Amniotic stem cell (primary cell): ENCODE results near the gene GRID1.

Source experiments
- DNase-seq: peaks from one replicate; lab custom pipeline; 2025; lab: John Stamatoyannopoulos, UW

GRID1 gene

DNA sequence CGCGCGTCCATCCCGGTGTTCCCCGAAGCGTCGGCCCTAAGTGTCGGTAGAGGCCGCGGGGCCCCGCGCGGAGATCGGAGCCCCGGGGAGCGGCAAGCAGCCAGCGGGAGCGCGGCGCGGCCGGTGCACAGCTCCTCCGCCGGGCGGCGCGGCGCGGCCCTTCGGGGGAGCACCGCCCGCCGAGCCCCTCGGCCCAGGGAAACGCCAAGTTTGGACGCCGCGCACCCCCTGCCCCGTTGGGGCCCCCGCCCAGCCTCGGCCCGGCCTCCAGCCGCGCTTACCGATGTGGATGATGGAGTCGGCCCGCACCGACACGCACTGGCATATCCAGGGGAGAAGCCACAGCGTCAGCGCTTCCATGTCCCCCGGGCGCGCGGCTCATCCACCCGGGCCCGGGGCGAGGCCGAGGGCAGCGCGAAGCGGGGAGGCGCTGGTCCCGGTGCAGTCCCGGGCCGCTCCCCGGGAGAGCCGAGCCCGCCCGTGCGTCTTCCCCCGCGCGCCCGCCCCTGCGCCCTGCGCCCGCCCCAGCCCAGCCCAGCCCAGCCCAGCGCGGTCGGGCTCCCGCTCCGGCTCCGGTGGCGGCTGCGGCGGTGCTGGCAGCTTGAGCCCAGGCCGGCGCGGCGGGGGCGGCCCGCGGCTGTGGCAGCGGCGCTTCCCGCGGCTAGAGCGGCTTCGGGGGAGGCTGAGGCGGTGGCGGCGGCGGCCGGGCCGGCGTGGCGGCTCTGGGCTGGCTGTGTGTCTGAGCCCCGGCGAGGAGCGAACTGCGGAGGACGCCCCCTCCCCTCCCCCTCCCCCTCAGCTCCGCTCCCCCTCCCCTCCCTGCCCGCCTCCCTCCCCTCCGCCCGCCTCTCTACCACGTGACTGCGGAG lies at the start of gene GRID1:
Gene GRID1, minus strand, starts transcription at position 763 of the 869 bp plus-strand sequence.
- no peak for DNase-seq

DNA sequence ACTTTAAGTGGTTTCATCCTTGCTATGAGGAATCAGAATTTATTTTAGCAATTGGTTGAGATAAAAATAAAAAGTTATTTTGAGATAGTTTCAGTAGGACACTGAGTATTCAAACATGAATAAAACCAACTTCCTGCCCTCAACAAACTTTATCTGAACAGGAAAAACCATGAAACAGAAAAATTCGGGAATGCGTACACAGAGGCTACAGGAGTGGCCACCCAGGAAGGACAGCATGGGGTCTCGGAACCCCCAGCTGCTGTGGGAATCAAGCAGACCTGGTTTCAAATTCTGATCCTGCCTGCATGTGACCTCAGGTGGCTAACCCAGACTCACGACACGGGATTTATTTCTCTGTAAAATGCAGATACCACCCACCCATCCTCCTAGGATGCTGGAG lies 49.0 kb upstream of the GRID1 start:
- no peak for DNase-seq

DNA sequence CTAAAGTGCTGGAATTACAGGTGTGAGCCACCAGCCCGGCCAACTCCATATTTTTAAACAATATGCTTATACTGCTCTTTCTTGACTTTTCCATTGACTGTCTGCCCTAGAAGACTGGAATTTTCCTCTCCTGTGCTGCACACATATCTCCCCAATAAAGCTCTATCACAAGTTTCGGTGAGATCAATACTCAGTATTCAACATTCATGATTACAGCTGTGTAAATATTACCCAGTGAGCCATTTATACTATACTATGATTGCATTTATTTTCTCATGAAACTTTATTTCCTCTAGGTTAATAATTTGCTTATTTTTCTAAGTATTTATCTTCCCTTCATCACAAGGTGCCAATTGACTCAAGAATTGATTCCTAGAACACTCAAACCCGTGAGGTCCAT lies 48.5 kb upstream of the GRID1 start:
- DNase-seq, result no peak

- DNase-seq, result peak; percentile 36
These were observed 46.6 kb upstream of the GRID1 start for GRCh38 chr10:86413046-86413728.

GRCh38 chr10:86411852-86412560 lies 45.4 kb upstream of the GRID1 start:
- no peak for DNase-seq

GRCh38 chr10:86411281-86411841 lies 44.8 kb upstream of the GRID1 start:
- peak; percentile 72 for DNase-seq

GRCh38 chr10:86410542-86411124 lies 44.0 kb upstream of the GRID1 start:
- no peak for DNase-seq

GRCh38 chr10:86409183-86409582 lies 42.6 kb upstream of the GRID1 start:
- no peak for DNase-seq

- no peak for DNase-seq
These were observed 36.7 kb upstream of the GRID1 start for GRCh38 chr10:86403183-86403797.

DNA sequence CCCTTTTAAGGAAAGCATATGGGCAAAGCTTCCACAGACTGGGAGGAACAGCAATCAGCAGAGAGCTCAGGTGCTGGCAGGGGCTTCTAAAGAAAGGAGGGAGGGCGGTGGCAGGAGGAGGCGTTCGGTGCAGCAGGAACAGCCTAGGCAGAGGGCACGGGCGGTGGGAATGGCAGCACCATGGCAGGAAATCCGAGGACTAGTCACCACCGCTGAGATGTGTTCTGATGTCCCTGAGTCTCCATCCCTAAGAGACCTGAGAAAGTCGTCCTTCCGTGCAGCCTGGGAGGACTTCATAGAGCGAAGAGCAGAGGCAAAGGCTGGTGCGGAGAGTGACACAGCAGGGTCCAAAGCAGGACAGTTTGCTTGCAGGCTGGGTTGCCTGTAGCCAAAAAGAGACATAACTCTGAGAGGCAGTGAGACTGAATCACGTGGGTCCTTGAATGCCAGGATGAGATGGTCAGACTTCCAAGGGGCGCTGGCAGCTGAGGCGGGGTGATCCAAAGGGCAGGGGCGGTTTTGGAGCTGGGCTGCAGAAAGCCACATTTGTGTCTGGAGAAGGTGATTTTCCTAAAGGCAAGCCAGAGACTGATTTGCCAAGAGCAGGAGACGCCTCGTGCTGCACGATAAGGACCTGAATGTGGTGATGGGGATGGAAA lies 35.8 kb upstream of the GRID1 start:
- peak; percentile 28 for DNase-seq

DNA sequence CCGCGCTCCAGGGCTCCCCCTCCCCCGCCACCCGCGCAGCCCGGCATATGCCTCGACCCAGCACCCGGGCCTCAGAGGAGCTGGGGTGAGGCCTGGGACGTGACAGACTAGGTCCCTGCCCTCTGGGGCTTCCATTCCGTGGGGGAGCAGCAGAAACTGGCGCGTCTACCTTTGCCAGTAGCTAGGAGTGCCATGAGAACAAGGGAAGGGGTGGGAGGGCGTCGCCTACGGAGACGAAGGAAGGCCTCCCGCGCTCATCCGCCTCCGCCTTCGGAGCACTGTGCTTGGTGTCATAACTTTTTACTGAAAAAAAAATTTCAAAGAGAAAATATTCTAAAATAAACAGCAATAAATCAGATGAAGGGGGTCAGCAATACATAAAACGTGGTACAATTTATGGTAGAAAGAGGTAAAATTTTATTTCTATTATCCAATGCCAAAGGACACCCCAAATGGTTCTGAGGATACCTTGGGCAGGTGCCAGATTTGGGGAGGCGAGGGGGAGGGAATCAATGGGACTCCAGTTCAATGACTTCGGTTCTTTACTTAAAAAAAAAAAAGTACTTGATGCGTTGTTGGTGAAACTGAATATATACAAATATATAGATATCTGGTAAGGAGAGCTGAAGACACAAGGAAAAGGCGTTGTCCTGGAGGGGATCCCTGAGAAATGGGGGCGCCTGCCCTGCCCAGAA lies 35.1 kb upstream of the GRID1 start:
- DNase-seq, result no peak

GRCh38 chr10:86400705-86401587 lies 34.4 kb upstream of the GRID1 start:
- DNase-seq, result no peak

DNA sequence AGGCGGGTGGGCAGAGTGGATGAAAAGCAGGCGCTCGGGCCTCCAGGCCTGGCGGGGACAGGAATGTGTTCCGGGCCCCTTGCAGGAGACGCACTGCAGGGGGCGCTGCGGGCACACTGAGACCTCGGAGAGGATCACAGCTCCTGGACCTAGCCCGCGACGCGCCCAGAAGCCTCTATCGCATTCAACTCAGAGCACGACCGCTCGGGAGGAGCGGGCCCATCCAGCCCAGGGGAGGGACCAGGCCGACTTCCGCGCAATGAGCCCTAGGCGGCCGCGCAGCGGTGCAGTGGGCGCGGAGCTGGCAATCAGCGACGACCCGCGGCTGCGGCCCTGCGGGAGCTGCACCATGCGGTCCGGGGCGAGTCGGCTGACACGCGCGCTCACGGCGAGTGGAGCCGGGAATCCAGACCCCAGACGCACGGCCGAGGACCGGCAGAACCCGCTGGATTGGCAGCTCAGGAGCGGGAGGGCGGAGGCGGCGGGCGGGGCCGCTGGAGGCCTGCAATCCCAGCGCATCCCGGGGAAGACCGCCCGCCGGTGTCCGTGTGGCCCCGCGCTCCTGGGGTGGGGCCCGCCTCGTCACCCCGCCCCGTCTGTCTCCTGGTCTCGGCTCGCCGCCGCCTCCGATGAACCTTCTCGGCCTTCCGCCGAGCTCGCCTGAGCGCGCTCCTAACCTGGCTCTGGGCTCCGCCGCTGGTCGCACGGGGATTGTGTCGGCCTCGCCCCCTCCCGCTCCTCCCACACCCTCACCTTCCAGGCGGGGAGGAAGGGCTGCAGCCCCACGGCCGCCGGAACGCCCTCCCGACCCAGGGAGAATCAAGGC lies 33.5 kb upstream of the GRID1 start:
- peak; percentile 83 for DNase-seq

- DNase-seq, result no peak
These were observed 32.9 kb upstream of the GRID1 start for GRCh38 chr10:86399514-86399878.

DNA sequence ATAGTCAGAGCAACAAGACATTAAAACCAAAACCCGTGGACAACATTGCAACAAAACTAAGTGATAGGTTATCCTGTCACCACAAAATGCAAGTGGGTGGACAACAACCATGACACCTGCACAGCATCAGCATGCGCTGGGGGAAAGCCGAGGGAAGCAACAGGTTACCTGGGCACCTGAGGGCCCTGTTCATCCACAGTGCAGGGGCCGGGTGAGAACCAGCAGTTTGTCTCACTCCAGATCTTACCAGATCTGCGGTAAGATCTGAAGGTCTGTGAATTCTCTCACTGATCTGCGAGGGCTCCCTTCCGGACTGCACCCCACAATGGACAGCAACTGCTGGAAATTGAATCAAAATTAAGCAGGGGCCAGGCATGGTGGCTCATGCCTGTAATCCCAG lies 30.5 kb upstream of the GRID1 start:
- DNase-seq, result no peak

GRCh38 chr10:86393862-86394455 lies 27.4 kb upstream of the GRID1 start:
- DNase-seq, result no peak

GRCh38 chr10:86393362-86393761 lies 26.8 kb upstream of the GRID1 start:
- DNase-seq, result no peak

DNA sequence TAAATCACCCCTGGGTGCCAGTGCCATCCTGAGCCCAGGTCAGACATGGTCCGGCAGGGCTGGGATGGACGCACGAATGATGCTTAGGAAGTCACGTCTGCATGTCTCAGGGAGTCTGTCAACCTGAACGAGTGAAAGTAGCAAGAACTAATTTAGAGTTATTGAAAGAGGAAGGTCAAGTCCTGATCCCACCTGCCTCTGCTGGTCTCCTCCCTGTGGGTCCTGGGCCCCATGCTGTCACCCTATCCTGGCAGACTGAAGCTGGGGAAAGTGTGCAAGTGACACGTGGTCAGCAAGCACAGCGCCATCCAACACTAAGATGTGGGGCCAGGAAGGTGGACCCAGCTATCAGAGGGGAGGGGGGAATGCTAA lies 26.1 kb upstream of the GRID1 start:
- no peak for DNase-seq
